ENCODE results near the gene MIS18BP1.

- TF ChIP-seq CTCF (IDR thresholded peaks at IDR 0.05) (peak; percentile 40 to 81 (median 72)), POLR2A (IDR thresholded peaks at IDR 0.05) (peak in 1 of 2 donors; percentile 64)
Observed at GRCh38 chr14:45253070-45253753, at the start of gene MIS18BP1.
